ENCODE measurements around the gene NADK2.

Gene NADK2

GRCh38 chr5:36252722-36253365 lies 11.1 kb upstream of the NADK2 start:
- no peak for TF ChIP-seq CTCF (IDR thresholded peaks at IDR 0.05; ENCODE audit: low read depth, low read length, missing control alignments)
- Histone ChIP-seq H3K4me3 (ENCODE audit: low read depth, low read length) (no peak overlapping the region), H3K27me3 (replicated peaks) (no peaks in the 10 kb centered on the region), H3K27ac (no peak overlapping the region), H3K36me3 (replicated peaks) (no peaks in the 10 kb centered on the region)
- in situ Hi-C loops (cut with HindIII; ENCODE audit: low pct_ligation_motif_present, low sequenced_read_pairs) = no loop called here
- DNase-seq = no peak

GRCh38 chr5:36251218-36251617 lies 9.5 kb upstream of the NADK2 start:
- in situ Hi-C loops (cut with HindIII; ENCODE audit: low pct_ligation_motif_present, low sequenced_read_pairs) = no loop called here
- Histone ChIP-seq H3K27ac (no peak overlapping the region), H3K36me3 (replicated peaks) (no peaks in the 10 kb centered on the region), H3K4me3 (ENCODE audit: low read depth, low read length) (no peak overlapping the region), H3K27me3 (replicated peaks) (no peaks in the 10 kb centered on the region)
- DNase-seq = no peak
- TF ChIP-seq CTCF (IDR thresholded peaks at IDR 0.05; ENCODE audit: low read depth, low read length, missing control alignments) = no peak

- in situ Hi-C loops (cut with HindIII; ENCODE audit: low pct_ligation_motif_present, low sequenced_read_pairs) = no loop called here
- no peak for DNase-seq
- Histone ChIP-seq H3K36me3 (replicated peaks) (no peaks in the 10 kb centered on the region), H3K4me3 (ENCODE audit: low read depth, low read length) (no peak overlapping the region), H3K27ac (no peak overlapping the region), H3K27me3 (replicated peaks) (no peaks in the 10 kb centered on the region)
- no peak for TF ChIP-seq CTCF (IDR thresholded peaks at IDR 0.05; ENCODE audit: low read depth, low read length, missing control alignments)
These were observed 8.7 kb upstream of the NADK2 start for GRCh38 chr5:36250427-36250826.

- H3K4me3 ChIP-seq (ENCODE audit: low read depth, low read length) = no peak overlapping the region
- in situ Hi-C loops (cut with HindIII; ENCODE audit: low pct_ligation_motif_present, low sequenced_read_pairs) = no loop called here
- no peaks in the 10 kb centered on the region for H3K27me3 ChIP-seq (replicated peaks)
- no peak for DNase-seq
- TF ChIP-seq CTCF (IDR thresholded peaks at IDR 0.05; ENCODE audit: low read depth, low read length, missing control alignments) = no peak
- no peak overlapping the region for H3K27ac ChIP-seq
- H3K36me3 ChIP-seq (replicated peaks) = no peaks in the 10 kb centered on the region
These were observed 4.5 kb upstream of the NADK2 start for GRCh38 chr5:36246036-36246800.

GRCh38 chr5:36244076-36244475 lies 2.4 kb upstream of the NADK2 start:
- H3K36me3 ChIP-seq (replicated peaks) = no peaks in the 10 kb centered on the region
- H3K27me3 ChIP-seq (replicated peaks) = no peaks in the 10 kb centered on the region
- TF ChIP-seq CTCF (IDR thresholded peaks at IDR 0.05; ENCODE audit: low read depth, low read length, missing control alignments) = no peak
- in situ Hi-C loops (cut with HindIII; ENCODE audit: low pct_ligation_motif_present, low sequenced_read_pairs) = no loop called here
- DNase-seq = no peak
- H3K27ac ChIP-seq = no peak overlapping the region
- H3K4me3 ChIP-seq (ENCODE audit: low read depth, low read length) = no peak overlapping the region

All from brain microvascular endothelial cell (primary cell).